Panc1 (cell line): ENCODE data around the gene TBX1. TPM values are rescaled to one million over a fixed set of nuclear protein-coding genes. Genes with fewer than 3 reads are reported as not detected.

Experiments used
- ATAC-seq: fragments of 200-7000 bp; cut with Tn5 transposase; 2 replicates; pipeline ENCODE4 v1.9.1; 2020; ENCODE audit warnings: mild to moderate bottlenecking, moderate library complexity
- BruUV-seq: library from RNA; stranded (reverse); fragments of 400-500 nt; replicated peaks from 2 replicates; lab custom pipeline; 2021; lab: Mats Ljungman, UMichigan
- CTCF ChIA-PET: fragments of 300-600 bp; sonication (Branson Sonifier 250); formaldehyde crosslinking; loops from one replicate; lab custom pipeline; 2022; ENCODE audit warnings: antibody characterized with exemption; lab: Charles Lee
- POLR2A ChIA-PET: fragments of 300-600 bp; sonication (Branson Sonifier 250); formaldehyde crosslinking; loops from one replicate; lab custom pipeline; 2022; ENCODE audit warnings: antibody characterized with exemption; lab: Charles Lee
- DNase-seq: peaks from one replicate; pipeline ENCODE4 v3.0.0-alpha.2; 2010; ENCODE audit warnings: low read depth, low spot score
- H3K27ac ChIP-seq: 2 replicates; pipeline ENCODE4 v1.5.1; 2011; ENCODE audit warnings: mild to moderate bottlenecking, low read length, inconsistent platforms
- H3K27me3 ChIP-seq: fragments of 200-500 bp; sonication (Bioruptor generic); 2 replicates; pipeline ENCODE4 v1.6.0; 2014; ENCODE audit warnings: low read length, inconsistent platforms; ENCODE audit not compliant: control insufficient read depth, insufficient read depth
- H3K36me3 ChIP-seq: fragments of 200-500 bp; sonication (Bioruptor generic); 2 replicates; pipeline ENCODE4 v1.5.1; 2014; ENCODE audit warnings: inconsistent platforms, mild to moderate bottlenecking, low read length, moderate library complexity; ENCODE audit not compliant: control insufficient read depth, insufficient read depth
- H3K4me1 ChIP-seq: 2 replicates; pipeline ENCODE4 v1.5.1; 2011; ENCODE audit warnings: inconsistent platforms, mild to moderate bottlenecking, low read length, moderate library complexity; ENCODE audit not compliant: control insufficient read depth, insufficient read depth
- H3K4me3 ChIP-seq, 2 experiments: 2 replicates each; pipeline ENCODE4 v1.5.1; 2011 to 2012; ENCODE audit warnings: low read depth in 2 of 2, low read length in 2 of 2, mild to moderate bottlenecking in 2 of 2, inconsistent platforms in 1 of 2, moderate library complexity in 1 of 2
- H3K9me3 ChIP-seq: fragments of 200-500 bp; sonication (Bioruptor generic); 2 replicates; pipeline ENCODE4 v1.5.1; 2014; ENCODE audit warnings: low read depth, mild to moderate bottlenecking, inconsistent platforms, low read length, moderate library complexity; ENCODE audit not compliant: control insufficient read depth, insufficient read depth
- POLR2AphosphoS5 ChIP-seq: IDR thresholded peaks from 2 replicates; pipeline ENCODE4 v1.6.1; 2012; ENCODE audit warnings: mild to moderate bottlenecking, low read depth, low read length, moderate library complexity
- SIN3A ChIP-seq: IDR thresholded peaks from 2 replicates; pipeline ENCODE4 v1.6.1; 2012; ENCODE audit warnings: low read depth, mild to moderate bottlenecking, low read length, moderate library complexity, borderline replicate concordance; ENCODE audit not compliant: insufficient read depth
- TCF7L2 ChIP-seq: IDR thresholded peaks from 2 replicates; pipeline ENCODE4 v1.6.1; 2011; ENCODE audit warnings: mild to moderate bottlenecking, low read depth, low read length, inconsistent platforms
- in situ Hi-C: cut with HindIII; loops from 2 replicates; pipeline ENCODE4 v1.10.0; 2016; ENCODE audit warnings: low sequenced_read_pairs, low pct_unique_long_range_greater_than_20kb
- intact Hi-C: fragments of 100-400 bp; cut with micrococcal nuclease; formaldehyde crosslinking; loops from one replicate; pipeline ENCODE4 v1.10.0; 2022; ENCODE audit not compliant: unreplicated experiment
- total RNA-seq: library from RNA; stranded (reverse); gene quantifications from one replicate; pipeline ENCODE4 v1.2.1, GENCODE V29; 2021; ENCODE audit not compliant: unreplicated experiment
- TF ChIP-seq, protein P1 (sequence below): fragments of 450-650 bp; IDR thresholded peaks from 2 replicates; pipeline ENCODE4 v1.5.1; 2017; ENCODE audit warnings: mild to moderate bottlenecking
- TF ChIP-seq, protein P2 (sequence below), 2 experiments: IDR thresholded peaks; 2 replicates each; pipeline ENCODE4 v1.6.1; 2011 to 2012; ENCODE audit warnings: low read depth in 2 of 2, control low read depth in 1 of 2, low read length in 1 of 2, mild to moderate bottlenecking in 1 of 2, moderate library complexity in 1 of 2; ENCODE audit not compliant: insufficient read depth in 1 of 2

The TBX1 gene
- total RNA-seq, 1 experiment from 2014 or later = 91.7 TPM

DNA sequence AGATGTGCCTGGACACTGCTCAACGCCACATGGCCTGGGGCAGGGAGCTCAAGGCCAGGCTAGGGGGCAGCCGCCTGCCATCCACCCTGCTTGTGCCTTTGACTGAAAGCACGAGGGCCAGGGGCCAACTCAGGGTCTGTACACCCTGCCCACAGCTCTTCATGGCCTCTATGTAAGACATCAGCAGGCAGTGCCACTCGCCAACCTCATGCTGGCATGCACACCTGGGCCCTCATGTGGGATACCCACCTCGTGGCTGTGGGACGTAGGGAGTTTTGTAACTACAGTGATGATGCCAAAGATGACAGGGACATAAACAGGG, 25.6 kb downstream of the TBX1 start:
- no peaks in the 10 kb centered on the region for H3K4me1 ChIP-seq
- DNase-seq (no peak), ATAC-seq (no peak)
- intact Hi-C loops = no loop called here
- H3K27me3 ChIP-seq = no peaks in the 10 kb centered on the region
- H3K9me3 ChIP-seq = no peaks in the 10 kb centered on the region
- ChIA-PET POLR2A (interaction anchor here (0.6 kb wide), 1 partner anchor 1878 kb away, joined by 3 read pairs; no protein-coding TSS in a partner anchor), CTCF (no interaction called here)
- in situ Hi-C loops = no loop called here
- no peak for TF ChIP-seq TCF7L2
- TF ChIP-seq, protein P1, sequence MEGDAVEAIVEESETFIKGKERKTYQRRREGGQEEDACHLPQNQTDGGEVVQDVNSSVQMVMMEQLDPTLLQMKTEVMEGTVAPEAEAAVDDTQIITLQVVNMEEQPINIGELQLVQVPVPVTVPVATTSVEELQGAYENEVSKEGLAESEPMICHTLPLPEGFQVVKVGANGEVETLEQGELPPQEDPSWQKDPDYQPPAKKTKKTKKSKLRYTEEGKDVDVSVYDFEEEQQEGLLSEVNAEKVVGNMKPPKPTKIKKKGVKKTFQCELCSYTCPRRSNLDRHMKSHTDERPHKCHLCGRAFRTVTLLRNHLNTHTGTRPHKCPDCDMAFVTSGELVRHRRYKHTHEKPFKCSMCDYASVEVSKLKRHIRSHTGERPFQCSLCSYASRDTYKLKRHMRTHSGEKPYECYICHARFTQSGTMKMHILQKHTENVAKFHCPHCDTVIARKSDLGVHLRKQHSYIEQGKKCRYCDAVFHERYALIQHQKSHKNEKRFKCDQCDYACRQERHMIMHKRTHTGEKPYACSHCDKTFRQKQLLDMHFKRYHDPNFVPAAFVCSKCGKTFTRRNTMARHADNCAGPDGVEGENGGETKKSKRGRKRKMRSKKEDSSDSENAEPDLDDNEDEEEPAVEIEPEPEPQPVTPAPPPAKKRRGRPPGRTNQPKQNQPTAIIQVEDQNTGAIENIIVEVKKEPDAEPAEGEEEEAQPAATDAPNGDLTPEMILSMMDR = no peak
- TF ChIP-seq, protein P2, sequence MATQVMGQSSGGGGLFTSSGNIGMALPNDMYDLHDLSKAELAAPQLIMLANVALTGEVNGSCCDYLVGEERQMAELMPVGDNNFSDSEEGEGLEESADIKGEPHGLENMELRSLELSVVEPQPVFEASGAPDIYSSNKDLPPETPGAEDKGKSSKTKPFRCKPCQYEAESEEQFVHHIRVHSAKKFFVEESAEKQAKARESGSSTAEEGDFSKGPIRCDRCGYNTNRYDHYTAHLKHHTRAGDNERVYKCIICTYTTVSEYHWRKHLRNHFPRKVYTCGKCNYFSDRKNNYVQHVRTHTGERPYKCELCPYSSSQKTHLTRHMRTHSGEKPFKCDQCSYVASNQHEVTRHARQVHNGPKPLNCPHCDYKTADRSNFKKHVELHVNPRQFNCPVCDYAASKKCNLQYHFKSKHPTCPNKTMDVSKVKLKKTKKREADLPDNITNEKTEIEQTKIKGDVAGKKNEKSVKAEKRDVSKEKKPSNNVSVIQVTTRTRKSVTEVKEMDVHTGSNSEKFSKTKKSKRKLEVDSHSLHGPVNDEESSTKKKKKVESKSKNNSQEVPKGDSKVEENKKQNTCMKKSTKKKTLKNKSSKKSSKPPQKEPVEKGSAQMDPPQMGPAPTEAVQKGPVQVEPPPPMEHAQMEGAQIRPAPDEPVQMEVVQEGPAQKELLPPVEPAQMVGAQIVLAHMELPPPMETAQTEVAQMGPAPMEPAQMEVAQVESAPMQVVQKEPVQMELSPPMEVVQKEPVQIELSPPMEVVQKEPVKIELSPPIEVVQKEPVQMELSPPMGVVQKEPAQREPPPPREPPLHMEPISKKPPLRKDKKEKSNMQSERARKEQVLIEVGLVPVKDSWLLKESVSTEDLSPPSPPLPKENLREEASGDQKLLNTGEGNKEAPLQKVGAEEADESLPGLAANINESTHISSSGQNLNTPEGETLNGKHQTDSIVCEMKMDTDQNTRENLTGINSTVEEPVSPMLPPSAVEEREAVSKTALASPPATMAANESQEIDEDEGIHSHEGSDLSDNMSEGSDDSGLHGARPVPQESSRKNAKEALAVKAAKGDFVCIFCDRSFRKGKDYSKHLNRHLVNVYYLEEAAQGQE (IDR thresholded peaks at IDR 0.05; ENCODE audit: insufficient read depth in 1 of 2, low read depth in 2 of 2, low read length in 1 of 2) = no peak
- TF ChIP-seq SIN3A = no peak
- TF ChIP-seq POLR2AphosphoS5 = no peak
- H3K36me3 ChIP-seq = no peaks in the 10 kb centered on the region
- BruUV-seq = no TSS peak
- no peak overlapping the region for H3K4me3 ChIP-seq
- no peak overlapping the region for H3K27ac ChIP-seq

DNA sequence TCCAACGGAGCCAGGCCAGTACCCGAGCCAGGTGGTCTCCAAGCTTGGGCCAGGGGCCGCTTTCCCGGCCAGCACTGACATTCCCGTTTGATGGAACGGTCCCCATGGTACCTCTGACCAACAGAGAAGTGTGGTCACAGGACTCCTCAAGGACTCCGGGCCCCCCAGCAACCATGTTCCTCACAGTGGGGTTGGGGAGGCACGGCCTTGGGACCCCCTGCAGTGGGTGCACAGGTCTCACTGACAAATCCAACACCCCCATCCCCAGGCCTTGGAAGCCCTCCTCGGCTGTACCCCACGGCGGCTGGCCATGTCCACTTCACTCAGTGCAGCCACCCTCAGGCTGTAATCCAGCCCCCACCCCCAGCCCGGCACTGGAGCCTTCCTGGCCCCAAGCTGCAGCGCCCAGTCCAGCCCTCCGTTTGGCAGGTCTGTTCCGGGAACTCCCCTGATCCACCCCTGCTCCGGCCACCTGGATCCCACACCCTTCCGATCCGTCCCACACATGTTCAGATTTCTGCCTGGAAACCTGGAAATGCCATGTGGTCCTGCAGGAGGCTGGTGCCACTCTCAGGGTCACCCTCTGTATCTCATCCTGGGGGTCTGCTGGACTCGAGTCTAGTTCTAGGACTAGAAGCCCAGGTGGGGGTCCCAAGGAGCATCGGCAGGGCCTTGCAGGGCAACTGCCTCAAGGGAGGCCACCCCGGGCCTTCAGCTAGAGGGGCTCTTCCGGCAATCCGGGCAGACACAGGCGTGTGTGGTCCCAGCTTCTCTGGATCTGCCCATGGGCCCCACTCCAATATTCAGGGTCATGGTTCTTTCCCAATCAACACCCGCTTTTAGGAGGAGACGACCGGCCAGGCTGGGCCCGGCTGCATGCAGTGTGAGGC, 26.6 kb downstream of the TBX1 start:
- no peaks in the 10 kb centered on the region for H3K9me3 ChIP-seq
- no peaks in the 10 kb centered on the region for H3K36me3 ChIP-seq
- H3K27me3 ChIP-seq = no peaks in the 10 kb centered on the region
- DNase-seq = no peak
- ChIA-PET POLR2A (no interaction called here), CTCF (no interaction called here)
- no peaks in the 10 kb centered on the region for H3K4me1 ChIP-seq
- in situ Hi-C loops = no loop called here
- no peak overlapping the region for H3K4me3 ChIP-seq
- no peak overlapping the region for H3K27ac ChIP-seq
- intact Hi-C loops = no loop called here
- no TSS peak for BruUV-seq
- TF ChIP-seq, protein P1 = no peak
- TF ChIP-seq POLR2AphosphoS5 (no peak), TCF7L2 (no peak), SIN3A (no peak)
- TF ChIP-seq, protein P2 (IDR thresholded peaks at IDR 0.05; ENCODE audit: insufficient read depth in 1 of 2, low read depth in 2 of 2, low read length in 1 of 2) = no peak
- ATAC-seq = no peak
